Panc1 (cell line): ENCODE measurements around the gene GTF2H4. TPM values are rescaled to one million over a fixed set of nuclear protein-coding genes. Genes with fewer than 3 reads are reported as not detected.

ENCODE experiments used
- ATAC-seq: fragments of 200-7000 bp; cut with Tn5 transposase; 2 replicates; pipeline ENCODE4 v1.9.1; 2020; ENCODE audit warnings: mild to moderate bottlenecking, moderate library complexity
- BruUV-seq: library from RNA; stranded (reverse); fragments of 400-500 nt; replicated peaks from 2 replicates; lab custom pipeline; 2021; lab: Mats Ljungman, UMichigan
- CTCF ChIA-PET: fragments of 300-600 bp; sonication (Branson Sonifier 250); formaldehyde crosslinking; loops from one replicate; lab custom pipeline; 2022; ENCODE audit warnings: antibody characterized with exemption; lab: Charles Lee
- POLR2A ChIA-PET: fragments of 300-600 bp; sonication (Branson Sonifier 250); formaldehyde crosslinking; loops from one replicate; lab custom pipeline; 2022; ENCODE audit warnings: antibody characterized with exemption; lab: Charles Lee
- DNase-seq: peaks from one replicate; pipeline ENCODE4 v3.0.0-alpha.2; 2010; ENCODE audit warnings: low read depth, low spot score
- H3K27ac ChIP-seq: 2 replicates; pipeline ENCODE4 v1.5.1; 2011; ENCODE audit warnings: mild to moderate bottlenecking, low read length, inconsistent platforms
- H3K27me3 ChIP-seq: fragments of 200-500 bp; sonication (Bioruptor generic); 2 replicates; pipeline ENCODE4 v1.6.0; 2014; ENCODE audit warnings: low read length, inconsistent platforms; ENCODE audit not compliant: control insufficient read depth, insufficient read depth
- H3K36me3 ChIP-seq: fragments of 200-500 bp; sonication (Bioruptor generic); 2 replicates; pipeline ENCODE4 v1.5.1; 2014; ENCODE audit warnings: inconsistent platforms, mild to moderate bottlenecking, low read length, moderate library complexity; ENCODE audit not compliant: control insufficient read depth, insufficient read depth
- H3K4me1 ChIP-seq: 2 replicates; pipeline ENCODE4 v1.5.1; 2011; ENCODE audit warnings: inconsistent platforms, mild to moderate bottlenecking, low read length, moderate library complexity; ENCODE audit not compliant: control insufficient read depth, insufficient read depth
- H3K4me3 ChIP-seq, 2 experiments: 2 replicates each; pipeline ENCODE4 v1.5.1; 2011 to 2012; ENCODE audit warnings: low read depth in 2 of 2, low read length in 2 of 2, mild to moderate bottlenecking in 2 of 2, inconsistent platforms in 1 of 2, moderate library complexity in 1 of 2
- H3K9me3 ChIP-seq: fragments of 200-500 bp; sonication (Bioruptor generic); 2 replicates; pipeline ENCODE4 v1.5.1; 2014; ENCODE audit warnings: low read depth, mild to moderate bottlenecking, inconsistent platforms, low read length, moderate library complexity; ENCODE audit not compliant: control insufficient read depth, insufficient read depth
- CTCF ChIP-seq: fragments of 450-650 bp; IDR thresholded peaks from 2 replicates; pipeline ENCODE4 v1.5.1; 2017; ENCODE audit warnings: mild to moderate bottlenecking
- POLR2AphosphoS5 ChIP-seq: IDR thresholded peaks from 2 replicates; pipeline ENCODE4 v1.6.1; 2012; ENCODE audit warnings: mild to moderate bottlenecking, low read depth, low read length, moderate library complexity
- SIN3A ChIP-seq: IDR thresholded peaks from 2 replicates; pipeline ENCODE4 v1.6.1; 2012; ENCODE audit warnings: low read depth, mild to moderate bottlenecking, low read length, moderate library complexity, borderline replicate concordance; ENCODE audit not compliant: insufficient read depth
- TCF7L2 ChIP-seq: IDR thresholded peaks from 2 replicates; pipeline ENCODE4 v1.6.1; 2011; ENCODE audit warnings: mild to moderate bottlenecking, low read depth, low read length, inconsistent platforms
- in situ Hi-C: cut with HindIII; loops from 2 replicates; pipeline ENCODE4 v1.10.0; 2016; ENCODE audit warnings: low sequenced_read_pairs, low pct_unique_long_range_greater_than_20kb
- intact Hi-C: fragments of 100-400 bp; cut with micrococcal nuclease; formaldehyde crosslinking; loops from one replicate; pipeline ENCODE4 v1.10.0; 2022; ENCODE audit not compliant: unreplicated experiment
- total RNA-seq: library from RNA; stranded (reverse); gene quantifications from one replicate; pipeline ENCODE4 v1.2.1, GENCODE V29; 2021; ENCODE audit not compliant: unreplicated experiment
- TF ChIP-seq, protein P1 (sequence below), 2 experiments: IDR thresholded peaks; 2 replicates each; pipeline ENCODE4 v1.6.1; 2011 to 2012; ENCODE audit warnings: low read depth in 2 of 2, control low read depth in 1 of 2, low read length in 1 of 2, mild to moderate bottlenecking in 1 of 2, moderate library complexity in 1 of 2; ENCODE audit not compliant: insufficient read depth in 1 of 2

The GTF2H4 gene
- total RNA-seq, 1 experiment from 2014 or later = 27.5 TPM

DNA sequence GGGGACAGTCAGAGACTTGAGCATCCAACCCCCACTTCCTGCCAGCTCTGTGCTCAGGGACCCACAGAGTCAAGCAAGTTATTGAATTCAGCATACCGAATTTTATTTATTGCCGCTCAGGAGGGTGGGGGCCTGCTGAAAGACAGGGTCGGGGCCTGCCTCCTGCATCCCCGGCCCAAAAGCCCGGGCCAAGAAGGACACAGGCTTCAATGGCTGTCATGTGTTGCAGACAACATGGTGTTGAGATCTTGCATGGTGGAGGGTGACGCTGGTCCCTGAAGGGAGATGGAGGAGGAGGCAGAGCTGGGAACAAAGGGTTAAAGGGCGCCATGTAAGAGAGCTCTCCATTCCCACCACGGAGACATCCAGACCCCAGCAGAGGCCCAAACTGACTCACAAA lies 23.3 kb downstream of the GTF2H4 start:
- ChIA-PET POLR2A (no interaction called here), CTCF (interaction anchor here (0.6 kb wide), 1 partner anchor 422 kb away, joined by 3 read pairs; no protein-coding TSS in a partner anchor)
- DNase-seq (no peak), ATAC-seq (no peak)
- BruUV-seq = no TSS peak
- intact Hi-C loops (loop anchor here (5.0 kb wide), 1 partner anchor 141 kb away; no protein-coding TSS in a partner anchor), in situ Hi-C loops (no loop called here)
- H3K27me3 ChIP-seq = no peaks in the 10 kb centered on the region
- H3K36me3 ChIP-seq = no peaks in the 10 kb centered on the region
- H3K9me3 ChIP-seq = 0 out of 2 replicates have a peak, but pooled peaks cover 3% of the 10 kb centered on the region
- no peak overlapping the region for H3K27ac ChIP-seq
- H3K4me1 ChIP-seq = no peaks in the 10 kb centered on the region
- TF ChIP-seq SIN3A (no peak), TCF7L2 (no peak), POLR2AphosphoS5 (no peak), CTCF (no peak)
- TF ChIP-seq, protein P1, sequence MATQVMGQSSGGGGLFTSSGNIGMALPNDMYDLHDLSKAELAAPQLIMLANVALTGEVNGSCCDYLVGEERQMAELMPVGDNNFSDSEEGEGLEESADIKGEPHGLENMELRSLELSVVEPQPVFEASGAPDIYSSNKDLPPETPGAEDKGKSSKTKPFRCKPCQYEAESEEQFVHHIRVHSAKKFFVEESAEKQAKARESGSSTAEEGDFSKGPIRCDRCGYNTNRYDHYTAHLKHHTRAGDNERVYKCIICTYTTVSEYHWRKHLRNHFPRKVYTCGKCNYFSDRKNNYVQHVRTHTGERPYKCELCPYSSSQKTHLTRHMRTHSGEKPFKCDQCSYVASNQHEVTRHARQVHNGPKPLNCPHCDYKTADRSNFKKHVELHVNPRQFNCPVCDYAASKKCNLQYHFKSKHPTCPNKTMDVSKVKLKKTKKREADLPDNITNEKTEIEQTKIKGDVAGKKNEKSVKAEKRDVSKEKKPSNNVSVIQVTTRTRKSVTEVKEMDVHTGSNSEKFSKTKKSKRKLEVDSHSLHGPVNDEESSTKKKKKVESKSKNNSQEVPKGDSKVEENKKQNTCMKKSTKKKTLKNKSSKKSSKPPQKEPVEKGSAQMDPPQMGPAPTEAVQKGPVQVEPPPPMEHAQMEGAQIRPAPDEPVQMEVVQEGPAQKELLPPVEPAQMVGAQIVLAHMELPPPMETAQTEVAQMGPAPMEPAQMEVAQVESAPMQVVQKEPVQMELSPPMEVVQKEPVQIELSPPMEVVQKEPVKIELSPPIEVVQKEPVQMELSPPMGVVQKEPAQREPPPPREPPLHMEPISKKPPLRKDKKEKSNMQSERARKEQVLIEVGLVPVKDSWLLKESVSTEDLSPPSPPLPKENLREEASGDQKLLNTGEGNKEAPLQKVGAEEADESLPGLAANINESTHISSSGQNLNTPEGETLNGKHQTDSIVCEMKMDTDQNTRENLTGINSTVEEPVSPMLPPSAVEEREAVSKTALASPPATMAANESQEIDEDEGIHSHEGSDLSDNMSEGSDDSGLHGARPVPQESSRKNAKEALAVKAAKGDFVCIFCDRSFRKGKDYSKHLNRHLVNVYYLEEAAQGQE (IDR thresholded peaks at IDR 0.05; ENCODE audit: insufficient read depth in 1 of 2, low read depth in 2 of 2, low read length in 1 of 2) = no peak
- H3K4me3 ChIP-seq = no peak overlapping the region

GRCh38 chr6:30931969-30932645 lies 24.1 kb downstream of the GTF2H4 start, which contains the start of gene SFTA2:
Gene SFTA2, minus strand, starts transcription at chr6:30932170. Its CDS starts 74 bp downstream, at chr6:30932096.
- ATAC-seq (no peak), DNase-seq (no peak)
- Histone ChIP-seq H3K27me3 (no peaks in the 10 kb centered on the region), H3K9me3 (0 out of 2 replicates have a peak, but pooled peaks cover 3% of the 10 kb centered on the region), H3K36me3 (no peaks in the 10 kb centered on the region), H3K4me3 (no peak within 1 kb of the TSS), H3K4me1 (no peaks in the 10 kb centered on the region), H3K27ac (no peak within 1 kb of the TSS)
- BruUV-seq = no TSS peak
- TF ChIP-seq SIN3A (no peak), CTCF (no peak), TCF7L2 (no peak), POLR2AphosphoS5 (no peak)
- TF ChIP-seq, protein P1 (IDR thresholded peaks at IDR 0.05; ENCODE audit: insufficient read depth in 1 of 2, low read depth in 2 of 2, low read length in 1 of 2) = no peak
- CTCF ChIA-PET = interaction anchor here (0.6 kb wide), 2 partner anchors 11 to 423 kb away, joined by 3 to 5 read pairs; no protein-coding TSS in a partner anchor
- POLR2A ChIA-PET = no interaction called here
- in situ Hi-C loops = no loop called here
- intact Hi-C loops = loop anchor here (5.0 kb wide), 1 partner anchor 140 kb away; no protein-coding TSS in a partner anchor
